Osteoblast (primary cell): ENCODE measurements around the gene LSMEM2. TPM values are rescaled to one million over a fixed set of nuclear protein-coding genes. Genes with fewer than 3 reads are reported as not detected.

Experiments used
- DNase-seq: peaks from one replicate; pipeline ENCODE4 v3.0.0; 2011; ENCODE audit warnings: low spot score, mixed read lengths; ENCODE audit not compliant: insufficient read length; ENCODE audit errors: missing footprints
- H2AFZ ChIP-seq: 2 replicates; pipeline ENCODE4 v1.6.0; 2011; ENCODE audit warnings: mild to moderate bottlenecking, low read length
- H3K27ac ChIP-seq: 2 replicates; pipeline ENCODE4 v1.5.1; 2011; ENCODE audit warnings: mild to moderate bottlenecking, low read depth, low read length, moderate library complexity
- H3K27me3 ChIP-seq: 2 replicates; pipeline ENCODE4 v1.6.0; 2012; ENCODE audit warnings: mild to moderate bottlenecking, control low read depth, inconsistent platforms, low read length, moderate library complexity; ENCODE audit not compliant: insufficient read depth
- H3K36me3 ChIP-seq: 2 replicates; pipeline ENCODE4 v1.5.1; 2011; ENCODE audit warnings: mild to moderate bottlenecking, low read length, control low read depth, moderate library complexity; ENCODE audit not compliant: insufficient read depth
- H3K4me1 ChIP-seq: 2 replicates; pipeline ENCODE4 v1.5.1; 2011; ENCODE audit warnings: mild to moderate bottlenecking, low read length, control low read depth, moderate library complexity; ENCODE audit not compliant: insufficient read depth
- H3K4me2 ChIP-seq: 2 replicates; pipeline ENCODE4 v1.6.0; 2011; ENCODE audit warnings: mild to moderate bottlenecking, low read length; ENCODE audit not compliant: insufficient read depth
- H3K4me3 ChIP-seq: fragments of 200-600 bp; sonication (generic); 3 replicates; pipeline ENCODE4 v1.5.1; 2012; ENCODE audit warnings: mild to moderate bottlenecking, low read length, inconsistent platforms; ENCODE audit not compliant: insufficient read depth
- H3K79me2 ChIP-seq: 2 replicates; pipeline ENCODE4 v1.6.0; 2012; ENCODE audit warnings: mild to moderate bottlenecking, low read length, control low read depth, inconsistent platforms; ENCODE audit not compliant: insufficient read depth
- H3K9me3 ChIP-seq: 2 replicates; pipeline ENCODE4 v1.5.1; 2011; ENCODE audit warnings: low read depth, low read length, control low read depth
- H4K20me1 ChIP-seq: 2 replicates; pipeline ENCODE4 v1.6.0; 2012; ENCODE audit warnings: mild to moderate bottlenecking, low read length, control low read depth; ENCODE audit not compliant: insufficient read depth
- CTCF ChIP-seq: IDR thresholded peaks from 2 replicates; pipeline ENCODE4 v1.5.1; 2011; ENCODE audit warnings: mild to moderate bottlenecking, low read depth, low read length, moderate library complexity; ENCODE audit errors: extremely low read depth
- total RNA-seq: library from RNA; depleted of rRNA; stranded (reverse); fragments of >200 nt; gene quantifications from 2 replicates; pipeline ENCODE4 v1.2.3, GENCODE V29; 2012

Gene LSMEM2
- total RNA-seq = not detected in 2 replicates

DNA sequence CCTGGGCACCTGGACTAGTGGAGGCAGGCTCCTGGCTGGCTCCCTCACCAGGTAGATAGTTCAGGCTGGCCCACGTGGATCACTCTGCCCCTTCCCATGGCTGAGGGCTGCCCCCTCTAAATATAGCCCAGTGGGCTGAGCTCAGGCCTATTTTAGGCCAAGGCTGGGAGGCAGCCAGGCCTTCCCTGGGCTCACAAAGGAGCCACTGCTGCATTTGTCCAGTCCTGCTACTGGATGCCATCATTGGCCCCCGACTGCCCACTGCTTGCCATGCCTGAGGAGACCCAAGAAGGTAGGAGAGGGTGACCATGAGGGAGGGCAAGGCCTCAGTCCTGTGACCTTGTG is at the start of gene LSMEM2:
Gene LSMEM2, plus strand, starts transcription at position 208 of the 345 bp plus-strand sequence. Its CDS starts 27 bp downstream, at position 235.
- no peaks in the 10 kb centered on the region for H4K20me1 ChIP-seq
- no peak for TF ChIP-seq CTCF
- H3K4me3 ChIP-seq = no peak within 1 kb of the TSS
- no peaks in the 10 kb centered on the region for H3K36me3 ChIP-seq
- no peaks in the 10 kb centered on the region for H3K9me3 ChIP-seq
- H3K79me2 ChIP-seq = no peaks in the 10 kb centered on the region
- no peaks in the 10 kb centered on the region for H3K4me1 ChIP-seq
- no peak within 1 kb of the TSS for H3K27ac ChIP-seq
- H3K27me3 ChIP-seq = no peaks in the 10 kb centered on the region
- no peak for DNase-seq
- no peak within 1 kb of the TSS for H3K4me2 ChIP-seq
- no peak within 1 kb of the TSS for H2AFZ ChIP-seq

DNA sequence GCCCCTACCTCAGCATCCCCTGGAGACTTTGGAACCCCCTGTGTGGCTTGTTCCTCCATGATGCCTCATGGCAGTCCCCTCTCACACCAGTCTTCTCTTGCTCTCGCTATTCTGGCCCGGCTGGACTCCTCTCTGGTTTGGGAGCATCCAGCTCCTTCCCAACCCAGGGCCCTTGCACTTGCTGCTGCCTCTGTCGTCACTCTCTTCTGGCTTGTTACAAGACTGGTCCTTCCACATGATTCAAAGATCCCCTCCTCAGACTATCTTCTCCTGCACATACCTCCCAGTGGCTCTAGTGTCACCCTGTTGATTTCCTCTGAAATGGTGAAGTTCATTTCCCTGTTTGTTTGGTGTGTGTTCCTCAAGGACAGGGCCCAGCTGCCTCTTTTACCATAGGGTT is 49.4 kb upstream of the LSMEM2 start:
- TF ChIP-seq CTCF = no peak

GRCh38 chr3:50230104-50230793 is 48.6 kb upstream of the LSMEM2 start:
- no peak for DNase-seq
- no peaks in the 10 kb centered on the region for H4K20me1 ChIP-seq
- H3K4me3 ChIP-seq = no peak overlapping the region
- no peaks in the 10 kb centered on the region for H3K9me3 ChIP-seq
- no peaks in the 10 kb centered on the region for H3K79me2 ChIP-seq
- H3K36me3 ChIP-seq = no peaks in the 10 kb centered on the region
- H3K4me2 ChIP-seq = no peak overlapping the region
- H3K27me3 ChIP-seq = peaks cover 2% of the 10 kb centered on the region
- H2AFZ ChIP-seq = no peak overlapping the region
- peaks cover 21% of the 10 kb centered on the region for H3K4me1 ChIP-seq
- no peak for TF ChIP-seq CTCF
- H3K27ac ChIP-seq = no peak overlapping the region

More for the DNA sequence above, 49.4 kb upstream of the LSMEM2 start:
- no peak overlapping the region for H3K4me2 ChIP-seq
- no peaks in the 10 kb centered on the region for H3K36me3 ChIP-seq
- no peak overlapping the region for H2AFZ ChIP-seq
- DNase-seq = no peak
- no peaks in the 10 kb centered on the region for H3K79me2 ChIP-seq
- H3K9me3 ChIP-seq = no peaks in the 10 kb centered on the region
- no peaks in the 10 kb centered on the region for H4K20me1 ChIP-seq
- H3K27ac ChIP-seq = no peak overlapping the region
- H3K4me1 ChIP-seq = peaks cover 21% of the 10 kb centered on the region
- H3K27me3 ChIP-seq = peaks cover 6% of the 10 kb centered on the region
- no peak overlapping the region for H3K4me3 ChIP-seq

DNA sequence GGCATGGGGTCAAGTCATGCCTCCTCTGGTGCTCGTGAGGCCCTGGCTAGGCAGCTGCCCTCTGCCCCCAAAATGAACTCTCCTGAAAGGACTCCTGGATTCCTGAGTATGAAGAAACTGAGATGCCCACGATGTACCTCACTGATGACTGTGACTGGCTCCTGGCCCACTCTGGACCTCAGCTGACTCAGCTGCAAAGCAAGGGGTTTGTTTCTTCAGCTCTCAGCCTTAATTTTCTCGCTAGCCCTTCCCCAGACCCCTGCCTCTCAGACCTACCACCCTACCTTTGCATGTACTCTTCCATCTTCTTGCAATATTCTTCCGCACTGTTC is 48.1 kb upstream of the LSMEM2 start:
- H3K27me3 ChIP-seq = no peaks in the 10 kb centered on the region
- no peak overlapping the region for H3K27ac ChIP-seq
- H3K4me3 ChIP-seq = no peak overlapping the region
- no peak for TF ChIP-seq CTCF
- no peaks in the 10 kb centered on the region for H4K20me1 ChIP-seq
- H3K36me3 ChIP-seq = no peaks in the 10 kb centered on the region
- DNase-seq = peak; percentile 77
- H3K79me2 ChIP-seq = no peaks in the 10 kb centered on the region
- no peak overlapping the region for H3K4me2 ChIP-seq
- H3K4me1 ChIP-seq = peaks cover 21% of the 10 kb centered on the region
- no peaks in the 10 kb centered on the region for H3K9me3 ChIP-seq
- H2AFZ ChIP-seq = no peak overlapping the region
